ENCODE measurements around the gene PCARE.
A peak's percentile ranks its signal among the peaks of the same experiment; 100 is the strongest.

PCARE gene

GRCh38 chr2:29024882-29025430, 49.4 kb downstream of the PCARE start:
- TF ChIP-seq CEBPB (IDR thresholded peaks at IDR 0.05), result no peak
- TF ChIP-seq TCF12 (IDR thresholded peaks at IDR 0.05; ENCODE audit: low read depth), result no peak
- no peak for TF ChIP-seq TAF1 (IDR thresholded peaks at IDR 0.05; ENCODE audit: low read depth)
- TF ChIP-seq RAD21 (IDR thresholded peaks at IDR 0.05; ENCODE audit: low read depth), result no peak

- TF ChIP-seq RAD21 (IDR thresholded peaks at IDR 0.05; ENCODE audit: low read depth), result no peak
- peak; percentile 4; the same call in 1 of the 2 replicates for TF ChIP-seq YY1 (IDR thresholded peaks at IDR 0.05; ENCODE audit: low read depth)
These were observed 51.1 kb downstream of the PCARE start for GRCh38 chr2:29023188-29023587.

- no peak for TF ChIP-seq TAF1 (IDR thresholded peaks at IDR 0.05; ENCODE audit: low read depth)
- no peak; the same call in 1 of the 2 replicates for TF ChIP-seq YY1 (IDR thresholded peaks at IDR 0.05; ENCODE audit: low read depth)
- TF ChIP-seq USF1 (IDR thresholded peaks at IDR 0.05), result no peak
- TF ChIP-seq NFIC (IDR thresholded peaks at IDR 0.05), result peak; percentile 90
- peak; percentile 88 for TF ChIP-seq EP300 (IDR thresholded peaks at IDR 0.05; ENCODE audit: borderline replicate concordance)
- TF ChIP-seq ZBTB7A (IDR thresholded peaks at IDR 0.05; ENCODE audit: low read depth), result no peak
- TF ChIP-seq TEAD4 (IDR thresholded peaks at IDR 0.05), result peak; percentile 95
- TF ChIP-seq MAX (IDR thresholded peaks at IDR 0.05), result no peak; the same call in 1 of the 2 replicates
- peak; percentile 91 for TF ChIP-seq TCF12 (IDR thresholded peaks at IDR 0.05; ENCODE audit: low read depth)
- no peak for TF ChIP-seq FOXM1 (IDR thresholded peaks at IDR 0.05; ENCODE audit: borderline replicate concordance, low read depth)
- no peak for TF ChIP-seq CEBPB (IDR thresholded peaks at IDR 0.05)
- TF ChIP-seq EGR1 (IDR thresholded peaks at IDR 0.05), result no peak
- no peak for TF ChIP-seq REST (IDR thresholded peaks at IDR 0.05; ENCODE audit: low read depth)
- TF ChIP-seq CREB1 (IDR thresholded peaks at IDR 0.05; ENCODE audit: low read depth), result no peak
- peak; percentile 11; the same call in 1 of the 2 replicates for TF ChIP-seq RAD21 (IDR thresholded peaks at IDR 0.05; ENCODE audit: low read depth)
These were observed 51.6 kb downstream of the PCARE start for GRCh38 chr2:29022679-29023078.

- TF ChIP-seq RAD21 (IDR thresholded peaks at IDR 0.05; ENCODE audit: low read depth) (no peak), TEAD4 (IDR thresholded peaks at IDR 0.05) (no peak), NFIC (IDR thresholded peaks at IDR 0.05) (no peak)
These were observed 52.4 kb downstream of the PCARE start for GRCh38 chr2:29021886-29022285.

- no peak for TF ChIP-seq TCF12 (IDR thresholded peaks at IDR 0.05; ENCODE audit: low read depth)
These were observed 56.4 kb downstream of the PCARE start for GRCh38 chr2:29017716-29018435.

GRCh38 chr2:29016504-29016903, 57.8 kb downstream of the PCARE start:
- no peak for TF ChIP-seq ZBTB7A (IDR thresholded peaks at IDR 0.05; ENCODE audit: low read depth)
- no peak for TF ChIP-seq MAX (IDR thresholded peaks at IDR 0.05)
- no peak for TF ChIP-seq FOXM1 (IDR thresholded peaks at IDR 0.05; ENCODE audit: borderline replicate concordance, low read depth)
- no peak for TF ChIP-seq YY1 (IDR thresholded peaks at IDR 0.05; ENCODE audit: low read depth)
- no peak for TF ChIP-seq CEBPB (IDR thresholded peaks at IDR 0.05)
- no peak for TF ChIP-seq TEAD4 (IDR thresholded peaks at IDR 0.05)
- TF ChIP-seq USF1 (IDR thresholded peaks at IDR 0.05), result no peak
- TF ChIP-seq TAF1 (IDR thresholded peaks at IDR 0.05; ENCODE audit: low read depth), result no peak
- TF ChIP-seq REST (IDR thresholded peaks at IDR 0.05; ENCODE audit: low read depth), result no peak
- TF ChIP-seq NFIC (IDR thresholded peaks at IDR 0.05), result no peak
- no peak for TF ChIP-seq CREB1 (IDR thresholded peaks at IDR 0.05; ENCODE audit: low read depth)
- no peak for TF ChIP-seq RAD21 (IDR thresholded peaks at IDR 0.05; ENCODE audit: low read depth)

Measured in Ishikawa (cell line).